ENCODE data around the gene CAMK2B. TPM values are rescaled to one million over a fixed set of nuclear protein-coding genes. Genes with fewer than 3 reads are reported as not detected.

CAMK2B gene
- polyA plus RNA-seq, 1 donor (not counting 4 experiments of a cell fraction or from before 2014, with no cell fraction given): 0.25 TPM

DNA sequence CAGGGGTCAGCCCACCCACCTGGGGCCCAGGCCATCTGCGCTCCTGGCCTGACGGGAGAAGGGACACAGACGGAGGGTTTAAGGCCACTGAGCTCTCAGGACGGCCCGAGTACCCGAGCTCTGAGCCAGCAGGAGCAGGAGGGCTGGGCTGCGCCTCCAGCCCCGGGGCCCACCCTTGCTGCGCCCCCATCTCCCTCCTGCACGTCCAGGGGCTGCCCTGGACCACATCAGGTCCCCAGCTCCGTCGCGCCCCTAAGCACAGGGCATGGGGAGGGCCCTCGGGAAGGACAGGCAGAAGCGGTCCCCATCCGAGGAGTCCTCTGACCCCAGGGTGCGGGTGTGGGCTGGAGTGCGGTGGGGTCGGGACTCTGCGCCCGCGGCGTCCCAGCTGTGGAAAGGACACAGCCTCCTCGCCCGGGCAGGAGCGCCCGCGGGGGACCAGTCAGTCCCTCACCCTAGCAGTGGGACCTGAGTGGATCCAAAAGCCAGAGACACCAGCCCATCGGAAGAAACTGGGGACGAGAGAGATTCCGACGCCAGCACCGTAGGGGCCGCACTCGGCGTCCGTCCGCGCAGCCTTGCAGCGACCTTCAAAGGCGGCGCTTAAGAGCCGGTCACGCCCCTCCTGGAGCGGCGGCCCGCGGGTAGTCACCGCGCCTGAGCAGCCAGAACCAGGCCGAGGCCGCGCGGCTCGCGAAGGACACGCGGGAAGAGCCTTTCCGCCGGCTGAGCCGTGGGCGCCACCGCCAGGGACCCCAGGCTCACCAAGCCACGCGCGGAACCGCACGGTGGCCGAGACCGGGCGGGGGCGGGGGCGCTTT, 15.9 kb downstream of the CAMK2B start:
- no peak for DNase-seq (ENCODE audit: low read depth, low spot score)
- Histone ChIP-seq H2AFZ (ENCODE audit: control insufficient read depth, low read length) (peak overlapping the region; percentile 80), H3K27me3 (ENCODE audit: control insufficient read depth, extremely low read depth, insufficient read depth, low read length) (no peaks in the 10 kb centered on the region), H3K9me1 (ENCODE audit: control insufficient read depth, extremely low read depth, insufficient read depth, low read length) (no peaks in the 10 kb centered on the region), H3K27ac (ENCODE audit: control insufficient read depth, insufficient read depth, low read length) (no peak overlapping the region), H4K20me1 (ENCODE audit: control insufficient read depth, extremely low read depth, insufficient read depth, low read length) (no peaks in the 10 kb centered on the region), H3K4me2 (ENCODE audit: control insufficient read depth, extremely low read depth, insufficient read depth, low read depth, low read length) (peak overlapping the region; percentile 56), H3K36me3 (ENCODE audit: control insufficient read depth in 2 of 2, extremely low read depth in 1 of 2, insufficient read depth in 2 of 2, low read length in 2 of 2) (no peaks in the 10 kb centered on the region), H3K4me1 (ENCODE audit: control insufficient read depth, extremely low read depth, insufficient read depth, low read length) (peaks cover 19% of the 10 kb centered on the region), H3K4me3 (ENCODE audit: control insufficient read depth in 2 of 3, extremely low read depth in 1 of 3, insufficient read depth in 2 of 3, low read depth in 1 of 3, low read length in 3 of 3) (peak overlapping the region in 1 of 3 experiments; percentile 34), H3K79me2 (ENCODE audit: control insufficient read depth, insufficient read depth, low read length) (no peaks in the 10 kb centered on the region), H3K9me3 (ENCODE audit: control insufficient read depth, low read depth, low read length) (no peaks in the 10 kb centered on the region), H3K9ac (ENCODE audit: control insufficient read depth, extremely low read depth, insufficient read depth, low read length) (no peak overlapping the region)
- dilution Hi-C loops (cut with MboI; ENCODE audit: extremely low pct_ligation_motif_present, low sequenced_read_pairs): no loop called here
- FAIRE-seq: no peak
- TF ChIP-seq, protein P1, sequence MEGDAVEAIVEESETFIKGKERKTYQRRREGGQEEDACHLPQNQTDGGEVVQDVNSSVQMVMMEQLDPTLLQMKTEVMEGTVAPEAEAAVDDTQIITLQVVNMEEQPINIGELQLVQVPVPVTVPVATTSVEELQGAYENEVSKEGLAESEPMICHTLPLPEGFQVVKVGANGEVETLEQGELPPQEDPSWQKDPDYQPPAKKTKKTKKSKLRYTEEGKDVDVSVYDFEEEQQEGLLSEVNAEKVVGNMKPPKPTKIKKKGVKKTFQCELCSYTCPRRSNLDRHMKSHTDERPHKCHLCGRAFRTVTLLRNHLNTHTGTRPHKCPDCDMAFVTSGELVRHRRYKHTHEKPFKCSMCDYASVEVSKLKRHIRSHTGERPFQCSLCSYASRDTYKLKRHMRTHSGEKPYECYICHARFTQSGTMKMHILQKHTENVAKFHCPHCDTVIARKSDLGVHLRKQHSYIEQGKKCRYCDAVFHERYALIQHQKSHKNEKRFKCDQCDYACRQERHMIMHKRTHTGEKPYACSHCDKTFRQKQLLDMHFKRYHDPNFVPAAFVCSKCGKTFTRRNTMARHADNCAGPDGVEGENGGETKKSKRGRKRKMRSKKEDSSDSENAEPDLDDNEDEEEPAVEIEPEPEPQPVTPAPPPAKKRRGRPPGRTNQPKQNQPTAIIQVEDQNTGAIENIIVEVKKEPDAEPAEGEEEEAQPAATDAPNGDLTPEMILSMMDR (optimal IDR thresholded peaks at IDR 0.05 in 1 of 3, IDR thresholded peaks at IDR 0.05 in 1 of 3, conservative IDR thresholded peaks at IDR 0.05 in 1 of 3; ENCODE audit: extremely low read depth in 1 of 3, insufficient read depth in 2 of 3, low read length in 3 of 3): no peak
- TF ChIP-seq EZH2 (IDR thresholded peaks at IDR 0.05; ENCODE audit: low read length): no peak

DNA sequence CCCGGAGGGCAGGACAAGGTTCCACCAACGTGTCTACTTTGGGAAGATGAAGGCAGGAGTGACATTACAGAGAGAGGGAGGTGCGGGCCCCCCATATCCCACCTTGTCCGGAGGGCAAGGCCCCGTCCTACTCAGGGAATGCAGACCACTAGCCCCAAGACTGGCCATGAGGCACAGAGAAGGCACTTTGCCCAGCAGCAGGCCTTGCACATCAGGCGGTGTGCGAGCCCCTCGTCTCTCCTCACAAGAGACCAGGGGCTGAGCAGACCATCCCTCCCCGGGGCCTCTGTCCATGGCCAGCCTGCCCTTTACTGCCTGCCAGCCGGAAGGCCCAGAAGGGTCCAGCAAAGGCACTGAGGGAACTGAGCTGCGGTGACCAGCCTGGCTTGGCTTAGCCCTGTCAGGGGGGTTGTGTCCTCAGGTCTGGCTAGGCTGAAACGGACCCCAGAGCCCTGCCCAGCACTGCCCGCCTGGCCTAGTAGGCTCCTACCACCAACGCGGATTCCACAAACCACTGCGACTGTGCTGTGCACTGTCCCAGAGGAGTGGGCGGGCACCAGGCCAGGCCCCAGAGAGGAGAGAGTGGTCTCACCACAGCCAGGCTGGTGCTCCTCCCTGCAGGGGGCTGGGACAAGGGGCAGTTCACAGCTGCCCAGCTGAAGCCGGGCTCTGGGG, 16.7 kb downstream of the CAMK2B start:
- H3K9me1 ChIP-seq (ENCODE audit: control insufficient read depth, extremely low read depth, insufficient read depth, low read length): no peaks in the 10 kb centered on the region
- H4K20me1 ChIP-seq (ENCODE audit: control insufficient read depth, extremely low read depth, insufficient read depth, low read length): no peaks in the 10 kb centered on the region
- no peaks in the 10 kb centered on the region for H3K36me3 ChIP-seq (ENCODE audit: control insufficient read depth in 2 of 2, extremely low read depth in 1 of 2, insufficient read depth in 2 of 2, low read length in 2 of 2)
- peaks cover 19% of the 10 kb centered on the region for H3K4me1 ChIP-seq (ENCODE audit: control insufficient read depth, extremely low read depth, insufficient read depth, low read length)
- TF ChIP-seq, protein P1 (optimal IDR thresholded peaks at IDR 0.05 in 1 of 3, IDR thresholded peaks at IDR 0.05 in 1 of 3, conservative IDR thresholded peaks at IDR 0.05 in 1 of 3; ENCODE audit: extremely low read depth in 1 of 3, insufficient read depth in 2 of 3, low read length in 3 of 3): no peak
- H3K27ac ChIP-seq (ENCODE audit: control insufficient read depth, insufficient read depth, low read length): peak overlapping the region; percentile 69
- H3K9ac ChIP-seq (ENCODE audit: control insufficient read depth, extremely low read depth, insufficient read depth, low read length): no peak overlapping the region
- dilution Hi-C loops (cut with MboI; ENCODE audit: extremely low pct_ligation_motif_present, low sequenced_read_pairs): no loop called here
- H2AFZ ChIP-seq (ENCODE audit: control insufficient read depth, low read length): no peak overlapping the region
- no peak overlapping the region for H3K4me3 ChIP-seq (ENCODE audit: control insufficient read depth in 2 of 3, extremely low read depth in 1 of 3, insufficient read depth in 2 of 3, low read depth in 1 of 3, low read length in 3 of 3)
- no peaks in the 10 kb centered on the region for H3K79me2 ChIP-seq (ENCODE audit: control insufficient read depth, insufficient read depth, low read length)
- H3K27me3 ChIP-seq (ENCODE audit: control insufficient read depth, extremely low read depth, insufficient read depth, low read length): no peaks in the 10 kb centered on the region
- H3K4me2 ChIP-seq (ENCODE audit: control insufficient read depth, extremely low read depth, insufficient read depth, low read depth, low read length): no peak overlapping the region
- H3K9me3 ChIP-seq (ENCODE audit: control insufficient read depth, low read depth, low read length): no peaks in the 10 kb centered on the region
- DNase-seq (ENCODE audit: low read depth, low spot score) (no peak), FAIRE-seq (no peak)
